Thyroid gland (tissue), 4 donors: Measurements from ENCODE around the gene CYBA. TPM values are rescaled to one million over a fixed set of nuclear protein-coding genes. Genes with fewer than 3 reads are reported as not detected.

Source experiments
- DNase-seq, 2 donors: peaks; one replicate each; pipeline ENCODE4 v3.0.0-alpha.2; 2019
- H3K27ac ChIP-seq, 3 donors: fragments of 200-600 bp; sonication (generic); 1 replicate in 2 of 3; 2 replicates in 1 of 3; pipeline ENCODE4 v1.5.1; 2016 to 2019; ENCODE audit warnings: mild to moderate bottlenecking in 1 of 3, moderate library complexity in 1 of 3
- H3K27me3 ChIP-seq: fragments of 200-600 bp; sonication (generic); one replicate; pipeline ENCODE4 v1.5.1; 2019
- H3K36me3 ChIP-seq, 2 donors: fragments of 200-600 bp; sonication (generic); one replicate each; pipeline ENCODE4 v1.5.1; 2016 to 2019
- H3K4me1 ChIP-seq, 2 donors: fragments of 200-600 bp; sonication (generic); one replicate each; pipeline ENCODE4 v1.5.1; 2017 to 2019
- H3K4me3 ChIP-seq, 3 donors: fragments of 200-600 bp; sonication (generic); replicated peaks in 1 of 3; 1 replicate in 2 of 3; 2 replicates in 1 of 3; pipeline ENCODE4 v1.5.1; 2016; ENCODE audit warnings: mild to moderate bottlenecking in 1 of 3
- H3K9me3 ChIP-seq: fragments of 200-600 bp; sonication (generic); one replicate; pipeline ENCODE4 v1.5.1; 2017
- CTCF ChIP-seq, 6 experiments: fragments of 200-600 bp in 3 of 6; fragments of 450-650 bp in 3 of 6; sonication (generic) in 3 of 6; IDR thresholded peaks; one replicate each; pipeline ENCODE4 v1.5.1; 2016 to 2019; ENCODE audit warnings: antibody characterized with exemption in 6 of 6, mild to moderate bottlenecking in 2 of 6, inconsistent platforms in 1 of 6, moderate library complexity in 1 of 6
- POLR2A ChIP-seq, 2 donors: fragments of 450-650 bp; IDR thresholded peaks; one replicate each; pipeline ENCODE4 v1.6.1; 2017; ENCODE audit warnings: antibody characterized with exemption in 2 of 2, mild to moderate bottlenecking in 2 of 2, moderate library complexity in 1 of 2
- WGBS, 2 donors: methylation state at CpG; one replicate each; pipeline ENCODE4 v1.1.5; 2017; 5-methylcytosine and 5-hydroxymethylcytosine counted together
- intact Hi-C: fragments of 100-400 bp; cut with DNase I; formaldehyde crosslinking; loops from one replicate; pipeline ENCODE4 v1.15.1; 2023
- total RNA-seq, 4 donors: library from RNA; depleted of rRNA; stranded (reverse); fragments of >200 nt; gene quantifications; one replicate each; pipeline ENCODE4 v1.2.3, GENCODE V29; 2016

CYBA gene
- total RNA-seq, 4 donors from 2014 or later: 199 to 475 (median 339) TPM

DNA sequence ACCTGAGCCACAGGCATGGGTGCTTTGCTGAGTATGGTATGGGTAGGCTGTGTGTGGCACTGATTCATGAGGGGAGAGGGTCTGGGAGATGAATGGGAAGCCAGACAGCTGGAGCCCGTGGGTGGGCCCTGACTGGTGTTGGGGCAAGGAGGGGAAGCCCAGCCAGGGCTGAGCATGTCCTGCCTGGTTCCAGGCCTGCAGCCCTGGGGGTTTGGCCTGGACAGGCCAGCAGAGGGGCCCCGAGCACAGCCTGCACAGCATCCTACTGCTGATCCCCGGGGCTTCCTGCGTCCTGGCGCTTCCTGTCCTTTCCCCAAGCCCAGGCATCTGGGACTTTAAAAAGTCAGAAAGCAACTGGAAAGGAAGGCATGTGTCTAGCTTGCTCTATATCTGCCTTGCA, 16.6 kb upstream of the CYBA start:
- Histone ChIP-seq H3K9me3 (no peaks in the 10 kb centered on the region), H3K4me3 (no peak overlapping the region), H3K36me3 (no peaks in the 10 kb centered on the region), H3K27me3 (no peaks in the 10 kb centered on the region), H3K4me1 (peaks cover 0 to 6% of the 10 kb centered on the region in 2 donors), H3K27ac (no peak overlapping the region)
- intact Hi-C loops: no loop called here
- 56 to 73% methylated on average over 5 of the region's 5 CpGs for WGBS, 2 donors
- DNase-seq: no peak
- no peak for TF ChIP-seq CTCF (IDR thresholded peaks at IDR 0.05)
- TF ChIP-seq POLR2A (IDR thresholded peaks at IDR 0.05): no peak

DNA sequence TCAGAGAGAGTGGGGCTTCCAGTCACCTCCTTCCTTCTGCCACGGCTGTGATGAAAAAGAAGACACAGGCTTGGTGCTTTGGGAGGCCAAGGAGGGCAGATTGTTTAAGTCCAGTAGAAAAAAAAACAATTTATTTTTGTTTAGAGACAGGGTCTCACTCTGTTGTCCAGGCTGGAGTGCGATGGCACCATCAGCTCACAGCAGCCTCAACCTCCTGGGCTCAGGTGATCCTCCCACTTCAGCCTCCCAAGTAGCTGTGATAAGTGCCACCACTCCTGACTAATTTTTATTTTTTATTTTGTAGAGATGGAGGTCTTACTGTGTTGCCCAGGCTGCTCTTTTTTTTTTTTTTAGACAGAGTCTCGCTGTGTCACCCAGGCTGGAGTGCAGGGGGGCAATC, 14.7 kb upstream of the CYBA start:
- no peak for TF ChIP-seq POLR2A (IDR thresholded peaks at IDR 0.05)
- Histone ChIP-seq H3K27ac (peak overlapping the region in 1 of 3 donors; percentile 1), H3K4me1 (peaks cover 5 to 10% of the 10 kb centered on the region in 2 donors), H3K9me3 (no peaks in the 10 kb centered on the region), H3K27me3 (no peaks in the 10 kb centered on the region), H3K4me3 (no peak overlapping the region), H3K36me3 (no peaks in the 10 kb centered on the region)
- WGBS, 2 donors: 94% methylated on average over 3 of the region's 3 CpGs
- intact Hi-C loops: no loop called here
- DNase-seq: no peak

DNA sequence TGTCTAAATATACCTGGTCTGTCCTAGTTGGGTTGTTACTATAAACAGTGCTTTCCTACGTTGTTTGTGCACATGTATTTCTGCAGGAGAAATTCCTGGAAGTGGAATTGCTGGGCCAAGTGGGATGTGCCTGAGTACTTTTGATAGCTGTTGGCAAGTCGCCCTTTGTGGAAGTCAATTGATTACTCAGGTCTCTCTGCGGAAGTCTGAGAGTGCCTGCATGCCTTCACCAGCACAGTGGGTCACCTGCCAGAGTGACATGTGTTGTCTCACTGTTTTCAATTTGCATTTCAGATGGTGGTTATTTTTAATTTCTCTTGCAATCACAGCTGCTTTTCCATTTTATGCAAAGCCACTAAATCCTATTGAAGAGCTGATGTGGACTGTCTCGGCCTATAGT, 14.3 kb upstream of the CYBA start:
- H3K4me3 ChIP-seq: no peak overlapping the region
- WGBS, 2 donors: 55 to 66% methylated on average over 4 of the region's 4 CpGs
- H3K9me3 ChIP-seq: no peaks in the 10 kb centered on the region
- H3K27me3 ChIP-seq: no peaks in the 10 kb centered on the region
- intact Hi-C loops: no loop called here
- TF ChIP-seq POLR2A (IDR thresholded peaks at IDR 0.05) (no peak), CTCF (IDR thresholded peaks at IDR 0.05) (no peak)
- no peaks in the 10 kb centered on the region for H3K36me3 ChIP-seq
- H3K27ac ChIP-seq: peak overlapping the region in 1 of 3 donors; percentile 1
- H3K4me1 ChIP-seq: peaks cover 5 to 10% of the 10 kb centered on the region in 2 donors
- DNase-seq: peak; percentile 18 to 41

DNA sequence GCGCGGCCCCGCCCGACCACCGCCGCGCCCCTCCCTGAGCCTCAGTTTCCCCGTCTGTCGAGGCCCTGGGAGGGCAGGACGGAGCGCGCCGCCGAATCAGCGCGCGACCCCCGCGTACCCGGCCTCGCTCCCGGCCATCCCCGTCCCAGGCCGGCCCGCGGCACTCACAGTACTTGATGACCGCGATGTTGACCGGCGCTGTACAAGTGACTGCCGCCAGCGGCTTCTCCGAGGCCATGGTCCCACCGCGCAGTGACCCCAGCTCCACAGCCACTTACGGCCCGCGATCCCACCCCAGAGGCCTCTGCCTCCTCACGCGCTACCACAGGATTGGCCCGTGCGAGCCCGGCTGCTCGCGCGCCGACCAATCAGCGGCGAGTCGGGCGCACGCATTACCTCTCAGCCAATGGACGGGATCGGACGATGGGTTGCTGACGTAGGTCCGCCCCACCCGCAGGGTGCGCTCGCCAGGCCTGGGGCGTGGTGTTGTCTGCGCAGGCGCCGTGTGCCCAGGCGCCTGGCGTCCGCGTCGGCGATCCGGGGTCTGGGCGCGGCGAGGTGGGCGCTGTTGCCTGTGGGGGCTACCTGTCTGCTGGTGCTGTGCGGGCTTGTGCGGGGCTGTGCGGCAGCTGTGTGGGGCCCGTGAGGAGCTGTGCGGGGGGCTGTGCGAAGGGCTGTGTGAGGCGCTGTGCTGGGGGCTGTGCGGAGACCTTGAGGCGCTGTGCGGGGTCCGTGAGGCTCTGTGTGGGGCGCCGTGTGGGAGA, 12.2 kb upstream of the CYBA start, which contains the start of gene MVD:
TSS of gene MVD (minus strand) at position 249 of the 764 bp plus-strand sequence. CDS start at position 238, 11 bp downstream.
- Histone ChIP-seq H3K4me3 (peak within 1 kb of the TSS; percentile 82 to 97 (median 93)), H3K9me3 (no peaks in the 10 kb centered on the region), H3K36me3 (no peaks in the 10 kb centered on the region), H3K27me3 (no peaks in the 10 kb centered on the region), H3K27ac (peak within 1 kb of the TSS; percentile 55 to 84 (median 57)), H3K4me1 (peaks cover 5 to 10% of the 10 kb centered on the region in 2 donors)
- WGBS, 2 donors: 1 to 2% methylated on average over 20 to 22 of the region's 88 CpGs
- peak; percentile 98 for DNase-seq
- TF ChIP-seq CTCF (IDR thresholded peaks at IDR 0.05): peak in 1 of 6 experiments; percentile 1
- peak; percentile 62 to 91 for TF ChIP-seq POLR2A (IDR thresholded peaks at IDR 0.05)
- intact Hi-C loops: no loop called here

DNA sequence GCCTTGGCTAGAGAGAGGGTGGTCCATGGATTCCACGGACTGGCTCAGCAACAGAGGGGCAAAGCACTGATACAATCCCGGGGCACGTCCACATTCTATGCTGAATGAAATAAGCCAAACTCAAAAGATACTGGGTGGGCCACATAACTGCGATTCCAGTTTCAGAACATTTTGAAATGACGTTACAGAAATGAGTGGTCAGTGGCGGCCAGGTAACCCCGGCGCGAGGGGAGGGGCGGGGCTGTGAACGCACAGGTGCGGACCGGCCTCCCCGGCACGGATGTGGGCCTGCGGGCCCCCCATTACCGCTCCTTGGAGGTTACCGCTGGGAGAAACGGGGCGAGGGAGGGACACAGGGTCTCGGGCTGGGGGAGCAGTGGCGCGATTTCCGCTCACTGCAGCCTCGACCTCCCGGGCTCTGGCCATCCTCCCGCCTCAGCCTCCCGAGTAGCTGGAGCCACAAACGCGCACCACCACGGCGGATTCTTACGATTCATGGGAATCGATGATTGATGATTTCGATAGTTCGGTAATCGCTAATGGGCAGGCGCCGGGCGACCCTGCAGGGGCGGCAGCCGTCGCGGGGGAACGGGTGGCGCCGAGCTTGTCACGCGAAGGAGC, 11.5 kb upstream of the CYBA start:
- Histone ChIP-seq H3K9me3 (no peaks in the 10 kb centered on the region), H3K27ac (peak overlapping the region; percentile 55 to 84 (median 57)), H3K4me3 (peak overlapping the region; percentile 82 to 97 (median 93)), H3K4me1 (peaks cover 5 to 10% of the 10 kb centered on the region in 2 donors), H3K36me3 (no peaks in the 10 kb centered on the region), H3K27me3 (no peaks in the 10 kb centered on the region)
- intact Hi-C loops: no loop called here
- TF ChIP-seq CTCF (IDR thresholded peaks at IDR 0.05) (no peak), POLR2A (IDR thresholded peaks at IDR 0.05) (no peak)
- WGBS, 2 donors: 3% methylated on average over 35 to 37 of the region's 49 CpGs
- DNase-seq: peak in 1 of 2 donors; percentile 47
